IPS DF 6.9 (cell line): ENCODE data around the gene IFITM1.
"Not testable (repeated sequence)": the region's sequence is repeated elsewhere in the genome, so short reads cannot be mapped to it uniquely, and the experiment has no call there.

ENCODE experiments used
- DNase-seq: peaks from one replicate; pipeline ENCODE4 v3.0.0-alpha.2; 2013; ENCODE audit warnings: low read depth, low spot score
- H3K27ac ChIP-seq: one replicate; pipeline ENCODE4 v1.5.1; 2013; ENCODE audit warnings: low read length, control low read depth
- H3K27me3 ChIP-seq: 2 replicates; pipeline ENCODE4 v1.6.1; 2013; ENCODE audit warnings: mild to moderate bottlenecking, low read length; ENCODE audit not compliant: control insufficient read depth, insufficient read depth
- H3K36me3 ChIP-seq: 2 replicates; pipeline ENCODE4 v1.6.1; 2013; ENCODE audit warnings: low read length; ENCODE audit not compliant: control insufficient read depth, insufficient read depth
- H3K4me1 ChIP-seq: 2 replicates; pipeline ENCODE4 v1.6.1; 2013; ENCODE audit warnings: low read length; ENCODE audit not compliant: control insufficient read depth, insufficient read depth
- H3K4me3 ChIP-seq: 2 replicates; pipeline ENCODE4 v1.5.1; 2013; ENCODE audit warnings: mild to moderate bottlenecking, low read length
- H3K9me3 ChIP-seq: 2 replicates; pipeline ENCODE4 v1.6.1; 2013; ENCODE audit warnings: low read length, inconsistent platforms; ENCODE audit not compliant: control insufficient read depth, insufficient read depth
- WGBS: extraction: QIAGEN DNeasy Blood & Tissue Kit; methylation state at CpG from one replicate; pipeline ENCODE4 v1.1.7; 2013; ENCODE audit warnings: mixed read lengths, missing lambda C conversion rate; ENCODE audit not compliant: insufficient read length, insufficient coverage; 5-methylcytosine and 5-hydroxymethylcytosine counted together

Gene IFITM1

DNA sequence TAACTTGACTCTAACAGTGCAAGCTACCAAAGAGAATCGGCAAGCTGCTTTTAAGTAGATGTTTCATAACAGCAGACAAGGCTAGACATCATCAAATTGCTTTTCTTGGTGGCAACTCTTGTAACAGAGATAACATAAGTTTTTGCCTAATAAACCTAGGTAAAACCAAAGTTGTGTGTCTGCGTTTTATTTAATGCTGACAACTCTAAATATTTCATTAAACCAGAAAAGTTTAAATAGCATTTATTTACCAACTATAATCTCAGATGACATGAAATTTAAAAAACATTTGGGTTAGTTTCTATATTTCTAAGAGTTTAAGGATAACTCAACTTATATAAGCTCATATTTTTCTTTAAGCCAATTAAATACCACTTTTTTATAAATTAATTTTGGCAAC is 26.1 kb downstream of the IFITM1 start:
- Histone ChIP-seq H3K36me3 (no peaks in the 10 kb centered on the region), H3K27ac (no peak overlapping the region), H3K4me1 (peaks cover 5% of the 10 kb centered on the region; the same call in 1 of the 2 replicates), H3K9me3 (no peaks in the 10 kb centered on the region), H3K27me3 (no peaks in the 10 kb centered on the region), H3K4me3 (no peak overlapping the region)
- DNase-seq, result no peak
- whole genome bisulfite sequencing, result no CpG with 5 or more reads among the region's 2 CpGs

DNA sequence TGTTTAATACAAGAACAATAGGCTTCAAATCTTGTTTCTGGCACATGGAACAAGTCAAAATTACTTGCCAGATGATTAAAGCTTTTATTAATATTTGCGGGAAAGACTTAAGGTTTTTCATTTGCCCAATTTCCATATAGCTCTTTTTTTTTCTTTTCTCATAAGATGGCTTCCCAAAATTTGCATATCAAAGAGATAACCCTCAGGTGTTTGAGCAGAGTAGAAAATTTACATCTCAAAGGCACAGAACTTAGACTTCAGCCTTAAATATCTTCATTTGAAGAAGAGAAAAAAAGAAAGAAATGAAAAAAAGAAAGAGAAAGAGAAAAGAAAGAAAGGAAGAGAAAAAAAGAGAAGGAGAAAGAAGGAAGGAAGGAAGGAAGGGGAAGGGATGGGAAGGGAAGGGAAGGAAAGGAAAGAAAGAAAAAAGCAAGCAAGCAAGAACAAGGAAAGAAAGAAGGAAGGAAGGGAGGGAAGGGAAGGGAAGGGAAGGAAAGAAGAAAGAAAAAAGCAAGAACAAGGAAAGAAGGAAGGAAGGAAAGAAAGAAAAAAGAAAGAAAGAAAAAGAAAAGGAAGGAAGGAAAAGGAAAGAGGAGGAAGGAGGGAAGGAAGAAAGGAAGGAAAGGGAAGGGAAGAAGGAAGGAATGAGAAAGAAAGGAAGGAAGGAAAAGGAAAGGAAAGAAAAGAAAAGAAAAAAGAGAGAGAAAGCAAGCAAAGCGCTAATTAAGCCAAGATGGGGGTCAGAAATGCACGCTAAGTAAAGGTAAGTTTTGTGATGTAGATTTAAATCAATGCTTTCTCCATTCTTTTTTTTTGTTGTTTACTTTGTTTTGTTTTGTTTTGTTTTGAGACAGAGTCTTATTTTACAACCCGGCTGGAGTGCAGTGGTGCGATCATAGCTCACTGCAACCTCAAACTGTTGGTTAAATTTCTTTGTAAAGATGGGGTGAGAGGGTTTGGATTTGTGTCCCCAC is 27.0 kb downstream of the IFITM1 start:
- H3K27ac ChIP-seq, result no peak overlapping the region
- H3K4me1 ChIP-seq, result peaks cover 5% of the 10 kb centered on the region; the same call in 1 of the 2 replicates

DNA sequence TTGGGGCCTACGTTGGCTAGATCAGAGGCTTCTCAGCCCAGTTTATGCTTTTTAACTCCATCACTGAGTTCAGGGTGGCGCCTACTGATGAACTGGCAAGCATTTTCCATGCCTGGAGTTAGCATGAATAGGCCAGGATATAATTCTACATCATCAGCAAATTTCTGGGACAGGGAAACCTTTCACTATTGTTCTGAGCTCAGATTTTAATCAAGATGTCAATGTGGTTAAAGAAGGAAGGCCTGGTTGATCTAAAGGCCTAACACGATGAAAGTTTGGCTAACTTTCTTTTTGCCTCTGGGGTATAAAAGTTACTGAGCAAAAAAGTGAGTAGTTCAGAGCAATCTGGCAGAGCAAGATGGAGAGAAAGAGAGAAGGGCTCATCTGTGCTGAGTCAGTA is 28.5 kb downstream of the IFITM1 start:
- Histone ChIP-seq H3K27ac (no peak overlapping the region), H3K4me3 (no peak overlapping the region), H3K36me3 (no peaks in the 10 kb centered on the region), H3K4me1 (no peaks in the 10 kb centered on the region), H3K27me3 (no peaks in the 10 kb centered on the region), H3K9me3 (no peaks in the 10 kb centered on the region)
- no peak for DNase-seq
- no CpG with 5 or more reads among the region's 3 CpGs for WGBS

More for the DNA sequence above, 27.0 kb downstream of the IFITM1 start:
- WGBS, result no CpG with 5 or more reads among the region's 5 CpGs
- no peaks in the 10 kb centered on the region for H3K9me3 ChIP-seq
- DNase-seq, result no peak
- no peak overlapping the region for H3K4me3 ChIP-seq
- no peaks in the 10 kb centered on the region for H3K36me3 ChIP-seq
- no peaks in the 10 kb centered on the region for H3K27me3 ChIP-seq

DNA sequence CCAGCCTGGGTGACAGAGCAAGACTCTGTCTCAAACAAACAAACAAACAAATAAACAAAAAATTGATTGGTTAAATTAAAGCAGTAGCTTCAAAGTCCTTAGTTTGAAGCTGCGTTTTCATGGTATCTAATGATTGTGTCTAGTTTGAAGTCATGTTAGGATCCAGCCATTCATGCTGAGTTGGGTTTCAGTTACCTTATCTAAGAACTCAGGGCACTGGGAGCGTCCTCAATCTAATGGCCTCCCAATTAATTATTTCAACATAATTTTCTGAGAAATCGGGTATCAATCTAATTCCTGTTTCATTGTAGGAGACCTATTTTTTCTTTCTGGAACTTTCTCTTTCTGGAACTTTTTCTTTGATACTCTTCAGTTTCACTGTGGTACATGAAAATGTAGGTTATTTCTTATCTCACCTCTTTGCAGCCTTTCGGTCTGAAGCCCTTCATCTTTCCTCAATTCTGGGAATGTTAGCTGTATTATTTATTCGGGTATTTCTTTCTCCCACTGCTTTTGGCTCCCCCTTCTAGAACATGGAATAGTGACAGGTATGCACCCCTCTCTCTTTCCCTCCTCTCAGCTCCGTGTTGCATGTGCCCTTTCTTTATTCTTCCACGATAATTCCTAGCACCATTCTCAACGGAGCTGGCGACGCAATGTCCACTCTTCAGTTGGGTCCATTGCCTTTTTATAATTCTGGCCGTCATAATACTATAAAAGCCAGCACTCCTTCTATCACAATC is 31.2 kb downstream of the IFITM1 start:
- Histone ChIP-seq H3K27me3 (no peaks in the 10 kb centered on the region), H3K9me3 (no peaks in the 10 kb centered on the region), H3K36me3 (no peaks in the 10 kb centered on the region), H3K27ac (no peak overlapping the region), H3K4me1 (no peaks in the 10 kb centered on the region), H3K4me3 (no peak overlapping the region)
- DNase-seq, result no peak
- no CpG with 5 or more reads among the region's 11 CpGs for whole genome bisulfite sequencing

DNA sequence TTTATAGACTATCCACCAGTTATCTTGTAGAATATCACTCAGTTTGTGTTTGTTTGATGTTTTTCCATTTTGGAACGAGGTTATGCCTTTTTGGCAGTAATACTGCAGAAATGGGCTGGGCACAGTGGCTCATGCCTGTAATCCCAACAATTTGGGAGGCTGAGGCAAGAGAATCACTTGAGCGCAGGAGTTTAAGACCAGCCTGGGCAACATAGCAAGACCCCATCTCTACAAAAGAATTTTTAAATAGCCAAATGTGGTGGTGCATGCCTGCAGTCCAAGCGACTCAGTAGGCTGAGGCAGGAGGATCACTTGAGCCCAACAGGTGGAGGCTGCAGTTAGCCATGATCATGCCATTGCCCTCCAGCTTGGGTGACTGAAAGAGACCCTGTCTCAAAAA is 32.7 kb downstream of the IFITM1 start:
- no peaks in the 10 kb centered on the region for H3K9me3 ChIP-seq
- WGBS, result no CpG with 5 or more reads among the region's 3 CpGs
- no peak overlapping the region for H3K27ac ChIP-seq
- H3K36me3 ChIP-seq, result no peaks in the 10 kb centered on the region
- no peak for DNase-seq
- no peaks in the 10 kb centered on the region for H3K27me3 ChIP-seq
- peaks cover 2% of the 10 kb centered on the region; the same call in 1 of the 2 replicates for H3K4me1 ChIP-seq
- H3K4me3 ChIP-seq, result no peak overlapping the region

DNA sequence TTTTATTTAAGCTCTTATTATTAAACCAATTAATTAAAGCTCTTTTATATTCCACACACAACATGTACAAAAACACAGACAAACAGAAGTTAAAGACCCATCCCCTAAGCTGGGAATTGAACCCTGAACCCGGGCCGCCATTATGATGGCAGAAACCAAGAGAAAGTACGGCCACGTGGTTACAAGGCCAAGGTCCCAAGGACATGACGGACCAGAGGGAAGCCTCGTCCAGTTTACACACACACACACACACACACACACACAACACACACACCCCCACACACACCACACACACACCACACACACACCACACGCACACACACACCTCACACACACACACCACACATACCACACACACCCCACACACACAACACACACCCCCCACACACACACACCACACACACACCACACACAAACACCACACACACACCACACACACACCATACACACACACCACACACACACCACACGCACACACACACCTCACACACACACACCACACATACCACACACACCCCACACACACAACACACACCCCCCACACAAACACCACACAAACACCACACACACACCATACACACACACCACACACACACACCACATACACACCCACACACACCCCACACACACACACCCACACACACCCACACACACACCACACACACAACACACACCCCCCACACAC is 35.6 kb downstream of the IFITM1 start:
- not testable (repeated sequence) for DNase-seq, H3K4me1 ChIP-seq, H3K27ac ChIP-seq, H3K36me3 ChIP-seq, H3K9me3 ChIP-seq, H3K4me3 ChIP-seq, H3K27me3 ChIP-seq
- 100% methylated on average over 2 of the region's 8 CpGs for WGBS

DNA sequence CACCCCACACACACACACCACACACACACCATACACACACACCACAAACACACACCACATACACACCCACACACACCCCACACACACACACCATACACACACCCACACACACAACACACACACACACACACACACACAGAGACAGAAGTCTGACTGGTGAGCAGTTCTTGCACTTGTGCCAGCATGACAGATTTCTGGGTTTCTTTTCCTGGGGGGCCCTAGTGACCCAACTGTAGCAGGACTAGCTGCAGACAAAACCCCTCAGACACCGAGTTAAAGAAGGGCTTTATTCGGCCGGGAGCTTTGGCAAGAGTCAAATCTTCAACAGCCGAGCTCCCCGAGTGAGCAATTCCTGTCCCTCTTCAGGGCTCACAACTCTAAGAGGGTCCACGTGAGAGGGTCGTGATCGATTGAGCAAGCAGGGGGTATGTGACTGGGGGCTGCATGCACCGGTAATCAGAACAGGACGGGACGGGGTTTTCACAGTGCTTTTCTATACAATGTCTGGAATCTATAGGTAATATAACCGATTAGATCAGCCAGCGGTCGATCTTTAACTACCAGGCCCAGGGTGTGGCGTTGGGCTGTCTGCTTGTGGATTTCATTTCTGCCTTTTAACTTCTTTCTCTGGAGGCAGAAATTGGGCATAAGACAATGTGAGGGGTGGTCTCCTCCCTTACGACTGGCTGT is 36.3 kb downstream of the IFITM1 start:
- DNase-seq, H3K4me3 ChIP-seq, H3K36me3 ChIP-seq, H3K27ac ChIP-seq, H3K4me1 ChIP-seq, H3K27me3 ChIP-seq, H3K9me3 ChIP-seq: not testable (repeated sequence)
- no CpG with 5 or more reads among the region's 16 CpGs for WGBS

DNA sequence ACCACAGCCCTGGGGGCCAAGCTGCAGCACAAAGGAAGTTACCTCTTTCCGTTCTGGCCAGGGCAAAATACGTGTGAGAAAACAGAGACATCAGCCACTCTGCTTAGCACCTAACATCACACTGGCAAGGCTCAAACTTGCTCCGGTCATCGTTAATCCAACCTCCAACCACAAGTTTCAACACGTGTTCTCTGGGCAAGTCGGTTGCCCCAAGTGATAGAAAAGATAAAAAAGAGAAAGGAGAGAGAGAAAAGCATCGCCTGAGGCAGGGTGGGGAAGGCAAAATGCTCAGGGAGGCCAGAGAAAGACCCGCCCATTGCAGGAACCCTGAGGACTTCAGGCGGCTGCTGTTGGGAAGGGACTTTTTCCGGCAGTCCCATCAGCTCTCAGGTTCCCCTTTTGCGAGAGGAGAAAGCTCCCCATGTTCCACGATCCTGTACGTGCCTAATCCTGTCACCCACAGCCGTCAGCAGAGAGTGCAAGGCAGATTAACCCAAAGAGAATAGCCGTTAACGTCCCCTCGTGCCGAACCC is 36.9 kb downstream of the IFITM1 start:
- no peaks in the 10 kb centered on the region for H3K36me3 ChIP-seq
- DNase-seq, result no peak
- no peaks in the 10 kb centered on the region for H3K9me3 ChIP-seq
- H3K4me3 ChIP-seq, result no peak overlapping the region
- no CpG with 5 or more reads among the region's 18 CpGs for WGBS
- H3K4me1 ChIP-seq, result peaks cover 8% of the 10 kb centered on the region
- H3K27ac ChIP-seq, result no peak overlapping the region
- H3K27me3 ChIP-seq, result no peaks in the 10 kb centered on the region

DNA sequence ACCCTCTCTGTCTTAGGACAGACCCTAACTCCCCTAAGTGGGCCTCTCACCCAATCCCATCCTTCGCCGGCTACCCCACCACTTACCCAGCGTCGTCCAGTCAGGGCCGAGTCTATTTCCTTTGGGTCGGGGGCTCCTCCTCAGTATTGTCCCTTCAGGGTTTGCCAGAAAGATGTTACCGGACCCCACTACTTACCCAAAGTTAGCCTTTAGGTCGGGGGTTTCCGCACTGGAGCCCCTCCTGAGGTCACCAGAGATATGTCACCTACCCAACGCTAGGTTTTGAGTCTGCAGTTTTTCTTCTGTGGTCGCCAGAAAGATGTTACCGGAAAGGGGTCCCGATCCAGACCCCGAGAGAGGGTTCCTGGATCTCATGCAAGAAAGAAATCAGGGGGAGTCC is 37.6 kb downstream of the IFITM1 start:
- no peak for DNase-seq
- no peak overlapping the region for H3K27ac ChIP-seq
- no CpG with 5 or more reads among the region's 14 CpGs for WGBS

More for the DNA sequence above, 37.6 kb downstream of the IFITM1 start:
- H3K9me3 ChIP-seq, result no peaks in the 10 kb centered on the region
- no peak overlapping the region for H3K4me3 ChIP-seq
- no peaks in the 10 kb centered on the region for H3K36me3 ChIP-seq
- H3K4me1 ChIP-seq, result peaks cover 8% of the 10 kb centered on the region
- H3K27me3 ChIP-seq, result no peaks in the 10 kb centered on the region
